ENCODE data around the gene VTI1B.

Gene VTI1B

DNA sequence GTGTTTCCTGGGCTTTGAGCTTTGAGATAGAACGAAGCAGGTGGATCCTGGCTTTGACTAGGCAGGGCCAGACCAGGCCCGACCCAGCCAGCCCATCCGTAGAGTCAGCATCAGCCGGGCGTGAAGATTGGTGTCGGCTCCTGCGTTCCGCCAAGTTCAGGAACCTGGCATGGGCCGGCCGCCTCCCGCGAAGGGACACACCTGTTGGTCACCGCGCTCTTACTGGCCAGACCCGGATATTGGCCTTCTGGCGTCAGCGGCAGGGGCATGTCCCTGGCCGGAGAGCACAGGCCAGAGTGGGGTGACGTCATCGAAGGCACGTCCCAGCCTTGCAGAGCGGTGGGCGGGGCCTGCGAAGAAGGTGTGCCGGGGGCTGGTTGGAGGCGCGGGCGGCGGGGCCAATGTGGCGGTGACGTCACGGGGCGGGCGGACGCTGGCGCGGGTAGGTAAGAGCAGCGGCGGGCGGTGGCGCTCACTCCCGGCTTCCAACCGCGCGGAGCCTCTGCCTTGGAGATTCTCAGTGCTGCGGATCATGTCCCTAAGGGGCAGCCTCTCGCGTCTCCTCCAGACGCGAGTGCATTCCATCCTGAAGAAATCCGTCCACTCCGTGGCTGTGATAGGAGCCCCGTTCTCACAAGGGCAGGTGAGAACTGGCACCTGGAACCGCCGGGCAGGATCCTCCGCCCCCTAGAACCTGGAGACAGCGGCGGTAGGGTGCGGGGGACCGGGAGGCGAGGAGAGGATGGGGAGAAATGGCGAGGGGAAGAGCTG lies 54.8 kb downstream of the VTI1B start, which contains the start of gene ARG2:
TSS of gene ARG2 (plus strand) at position 475 of the 771 bp plus-strand sequence. CDS start at position 533, 58 bp downstream.
- Histone ChIP-seq H3K4me1 (peaks cover 23% of the 10 kb centered on the region), H3K27me3 (ENCODE audit: control insufficient read depth, insufficient read depth, low read length) (no peaks in the 10 kb centered on the region), H3K9me3 (ENCODE audit: control insufficient read depth, low read length) (no peaks in the 10 kb centered on the region), H3K4me2 (ENCODE audit: low read length) (peak within 1 kb of the TSS; percentile 75), H3K27ac (peak within 1 kb of the TSS; percentile 93), H3K79me2 (peaks cover 10% of the 10 kb centered on the region), H3K36me3 (ENCODE audit: control insufficient read depth, insufficient read depth, low read length) (no peaks in the 10 kb centered on the region), H3K4me3 (ENCODE audit: low read depth, low read length) (peak within 1 kb of the TSS; percentile 80), H3K9ac (peak within 1 kb of the TSS; percentile 62), H2AFZ (peak within 1 kb of the TSS; percentile 81)
- TF ChIP-seq, protein P1, sequence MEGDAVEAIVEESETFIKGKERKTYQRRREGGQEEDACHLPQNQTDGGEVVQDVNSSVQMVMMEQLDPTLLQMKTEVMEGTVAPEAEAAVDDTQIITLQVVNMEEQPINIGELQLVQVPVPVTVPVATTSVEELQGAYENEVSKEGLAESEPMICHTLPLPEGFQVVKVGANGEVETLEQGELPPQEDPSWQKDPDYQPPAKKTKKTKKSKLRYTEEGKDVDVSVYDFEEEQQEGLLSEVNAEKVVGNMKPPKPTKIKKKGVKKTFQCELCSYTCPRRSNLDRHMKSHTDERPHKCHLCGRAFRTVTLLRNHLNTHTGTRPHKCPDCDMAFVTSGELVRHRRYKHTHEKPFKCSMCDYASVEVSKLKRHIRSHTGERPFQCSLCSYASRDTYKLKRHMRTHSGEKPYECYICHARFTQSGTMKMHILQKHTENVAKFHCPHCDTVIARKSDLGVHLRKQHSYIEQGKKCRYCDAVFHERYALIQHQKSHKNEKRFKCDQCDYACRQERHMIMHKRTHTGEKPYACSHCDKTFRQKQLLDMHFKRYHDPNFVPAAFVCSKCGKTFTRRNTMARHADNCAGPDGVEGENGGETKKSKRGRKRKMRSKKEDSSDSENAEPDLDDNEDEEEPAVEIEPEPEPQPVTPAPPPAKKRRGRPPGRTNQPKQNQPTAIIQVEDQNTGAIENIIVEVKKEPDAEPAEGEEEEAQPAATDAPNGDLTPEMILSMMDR (IDR thresholded peaks at IDR 0.05), result no peak

DNA sequence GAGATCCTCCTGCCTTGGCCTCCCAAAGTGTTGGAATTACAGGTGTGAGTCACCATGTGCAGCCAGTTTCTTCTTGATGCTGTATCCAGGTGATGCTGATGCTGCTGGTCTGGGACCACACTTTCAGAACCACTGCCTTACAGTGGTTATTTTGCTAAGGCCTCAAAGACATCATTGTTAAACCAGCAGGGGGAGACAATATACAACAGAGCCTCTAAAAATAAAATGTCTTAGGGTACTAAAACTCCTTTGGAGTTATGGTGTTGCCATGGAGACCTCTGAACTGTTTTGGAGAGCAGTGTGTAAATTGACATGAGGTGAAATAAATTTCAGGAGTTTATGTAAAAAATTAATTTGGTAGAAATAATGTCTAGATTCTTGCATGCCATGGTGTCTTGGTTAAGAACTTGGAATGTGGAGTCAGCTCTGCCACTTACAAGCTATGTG lies 55.8 kb downstream of the VTI1B start:
- Histone ChIP-seq H3K36me3 (ENCODE audit: control insufficient read depth, insufficient read depth, low read length) (no peaks in the 10 kb centered on the region), H3K27ac (peak overlapping the region; percentile 93), H3K9ac (no peak overlapping the region), H3K4me1 (peaks cover 16% of the 10 kb centered on the region), H3K4me3 (ENCODE audit: low read depth, low read length) (peak overlapping the region; percentile 80), H3K79me2 (no peaks in the 10 kb centered on the region), H3K27me3 (ENCODE audit: control insufficient read depth, insufficient read depth, low read length) (no peaks in the 10 kb centered on the region), H2AFZ (no peak overlapping the region), H3K9me3 (ENCODE audit: control insufficient read depth, low read length) (no peaks in the 10 kb centered on the region), H3K4me2 (ENCODE audit: low read length) (peak overlapping the region; percentile 75)
- TF ChIP-seq, protein P1 (IDR thresholded peaks at IDR 0.05), result peak; percentile 80

DNA sequence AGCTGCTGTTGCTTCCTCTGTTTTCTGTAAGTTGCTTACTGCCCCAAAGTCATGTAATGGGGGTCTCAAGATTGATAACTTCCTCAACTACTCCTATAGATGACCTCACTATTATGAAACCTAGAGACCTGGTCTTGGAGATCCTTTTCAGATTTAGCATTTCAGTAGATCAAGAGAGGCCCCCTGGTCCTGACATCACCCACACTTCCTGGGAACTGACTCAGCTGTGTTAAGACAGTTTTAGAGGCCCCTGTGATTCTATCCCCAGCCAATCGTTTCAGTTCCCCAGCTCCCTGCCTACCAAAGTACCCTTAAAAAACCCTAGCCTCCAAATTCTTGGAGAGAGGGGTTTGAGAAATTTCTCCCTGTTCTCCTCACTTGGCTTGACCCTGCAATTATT lies 63.9 kb downstream of the VTI1B start:
- TF ChIP-seq, protein P1 (IDR thresholded peaks at IDR 0.05), result no peak

DNA sequence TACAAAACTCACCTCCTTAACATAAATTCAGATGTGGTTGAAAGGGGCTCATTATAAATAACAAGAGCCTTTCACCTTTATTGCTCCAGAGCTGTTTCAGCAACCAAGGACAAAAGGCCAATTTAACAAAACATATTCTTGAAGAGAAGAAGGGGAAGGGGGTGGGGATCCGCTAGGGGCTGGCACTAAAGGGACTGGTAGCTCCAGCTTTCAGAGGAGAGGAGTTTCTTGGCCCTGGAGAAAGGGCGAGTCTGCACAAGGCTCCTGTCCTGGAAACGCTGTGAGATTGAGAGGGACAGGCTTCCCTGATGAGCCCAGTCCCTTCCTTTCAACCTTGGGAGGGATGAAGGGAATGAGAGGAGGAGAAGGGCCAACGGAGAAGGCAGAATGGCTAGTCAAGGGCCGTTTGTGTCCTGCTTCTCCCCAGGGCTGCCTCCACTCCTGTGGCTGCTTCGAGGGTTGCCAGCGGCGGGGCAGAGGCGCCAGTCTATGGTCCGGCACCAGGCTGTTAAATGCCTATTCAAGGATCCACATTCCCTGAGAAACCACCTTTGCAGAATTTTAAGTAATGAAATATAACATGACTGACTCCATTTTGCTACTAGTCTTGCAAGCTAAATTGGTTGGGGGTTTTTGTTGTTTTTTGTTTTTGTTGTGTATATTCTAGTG lies 64.7 kb downstream of the VTI1B start:
- no peak overlapping the region for H3K9ac ChIP-seq
- no peak overlapping the region for H3K27ac ChIP-seq
- H3K36me3 ChIP-seq (ENCODE audit: control insufficient read depth, insufficient read depth, low read length), result no peaks in the 10 kb centered on the region
- no peaks in the 10 kb centered on the region for H3K4me1 ChIP-seq
- TF ChIP-seq, protein P1 (IDR thresholded peaks at IDR 0.05), result no peak
- no peak overlapping the region for H3K4me3 ChIP-seq (ENCODE audit: low read depth, low read length)
- no peaks in the 10 kb centered on the region for H3K79me2 ChIP-seq
- H2AFZ ChIP-seq, result no peak overlapping the region
- H3K27me3 ChIP-seq (ENCODE audit: control insufficient read depth, insufficient read depth, low read length), result no peaks in the 10 kb centered on the region
- H3K4me2 ChIP-seq (ENCODE audit: low read length), result no peak overlapping the region
- H3K9me3 ChIP-seq (ENCODE audit: control insufficient read depth, low read length), result no peaks in the 10 kb centered on the region

More for the DNA sequence above, 63.9 kb downstream of the VTI1B start:
- Histone ChIP-seq H3K79me2 (no peaks in the 10 kb centered on the region), H3K36me3 (ENCODE audit: control insufficient read depth, insufficient read depth, low read length) (no peaks in the 10 kb centered on the region), H2AFZ (no peak overlapping the region), H3K27me3 (ENCODE audit: control insufficient read depth, insufficient read depth, low read length) (no peaks in the 10 kb centered on the region), H3K4me1 (no peaks in the 10 kb centered on the region), H3K9me3 (ENCODE audit: control insufficient read depth, low read length) (no peaks in the 10 kb centered on the region), H3K9ac (no peak overlapping the region), H3K4me3 (ENCODE audit: low read depth, low read length) (no peak overlapping the region), H3K27ac (no peak overlapping the region), H3K4me2 (ENCODE audit: low read length) (no peak overlapping the region)

Data from parathyroid adenoma (tissue), 2 donors.